ENCODE data around the gene RAPGEF3. TPM values are rescaled to one million over a fixed set of nuclear protein-coding genes. Genes with fewer than 3 reads are reported as not detected.

The RAPGEF3 gene
- total and polyA plus RNA-seq, 9 of the 15 experiments (the other 6 are each of a cell fraction or from before 2014, with no cell fraction given), result 0.03 to 0.78 (median 0.37) TPM; not detected in 1

- TF ChIP-seq MGA (IDR thresholded peaks at IDR 0.05), result peak; percentile 56
- no peak for TF ChIP-seq ZNF76 (CRISPR knock-in tag; IDR thresholded peaks at IDR 0.05; ENCODE audit: borderline replicate concordance)
- peak in 1 of 2 experiments; percentile 11 for TF ChIP-seq E2F6 (IDR thresholded peaks at IDR 0.05; ENCODE audit: borderline replicate concordance in 1 of 2, extremely low read depth in 1 of 2, insufficient read depth in 1 of 2, insufficient read length in 1 of 2, low read depth in 1 of 2, low read length in 1 of 2, poor library complexity in 1 of 2, severe bottlenecking in 1 of 2)
- TF ChIP-seq ZNF253 (CRISPR knock-in tag; conservative IDR thresholded peaks at IDR 0.05), result no peak
- no peak for TF ChIP-seq RBM14 (IDR thresholded peaks at IDR 0.05; ENCODE audit: borderline replicate concordance, insufficient read depth, low read depth, low read length)
Observed at GRCh38 chr12:47717443-47718193, 41.1 kb downstream of the RAPGEF3 start (continued).
